HEK293 (cell line): ENCODE data around the gene LEP.

Experiments
- CTCF ChIA-PET: fragments of 350-600 bp; formaldehyde crosslinking; extraction: SDS; loops from one replicate; lab custom pipeline; 2021; ENCODE audit warnings: antibody characterized with exemption; lab: Yijun Ruan, JAX
- POLR2A ChIA-PET: fragments of 300-600 bp; formaldehyde crosslinking; extraction: SDS; loops from one replicate; lab custom pipeline; 2020; ENCODE audit warnings: antibody characterized with exemption, inconsistent platforms; lab: Yijun Ruan, JAX
- H3K27ac ChIP-seq: fragments of 200-500 bp; sonication (Bioruptor generic); 2 replicates; pipeline ENCODE4 v1.5.1; 2014; ENCODE audit warnings: low read depth, low read length, control low read depth, inconsistent platforms; ENCODE audit errors: extremely low read depth
- H3K36me3 ChIP-seq, 2 experiments: fragments of 200-500 bp in 1 of 2; sonication (Bioruptor generic) in 1 of 2; 1 replicate in 1 of 2; 2 replicates in 1 of 2; pipeline ENCODE4 v1.5.1; 2014 to 2017; ENCODE audit warnings: inconsistent platforms in 2 of 2, low read length in 2 of 2; ENCODE audit not compliant: control insufficient read depth in 2 of 2, insufficient read depth in 1 of 2
- H3K4me1 ChIP-seq: fragments of 200-500 bp; sonication (Bioruptor generic); 2 replicates; pipeline ENCODE4 v1.5.1; 2014; ENCODE audit warnings: mild to moderate bottlenecking, low read length, inconsistent platforms; ENCODE audit not compliant: control insufficient read depth, insufficient read depth
- H3K4me3 ChIP-seq: 2 replicates; pipeline ENCODE4 v1.5.1; 2011; ENCODE audit warnings: low read depth, mild to moderate bottlenecking, control low read depth, low read length, moderate library complexity
- H3K9me3 ChIP-seq: fragments of 200-500 bp; sonication (Bioruptor generic); 2 replicates; pipeline ENCODE4 v1.5.1; 2014; ENCODE audit warnings: low read depth, low read length, inconsistent platforms; ENCODE audit not compliant: control insufficient read depth, insufficient read depth
- IKZF3 ChIP-seq: fragments of 450-650 bp; IDR thresholded peaks from 2 replicates; pipeline ENCODE4 v1.5.0; 2018; ENCODE audit warnings: missing biosample characterization, mild to moderate bottlenecking, missing genetic modification characterization, moderate library complexity
- PBX3 ChIP-seq: sonication (generic); formaldehyde crosslinking; IDR thresholded peaks from 2 replicates; pipeline ENCODE4 v1.8.1; 2022; ENCODE audit warnings: mild to moderate bottlenecking, moderate library complexity, missing genetic modification reagents
- SCRT2 ChIP-seq: fragments of 450-650 bp; formaldehyde crosslinking; IDR thresholded peaks from 2 replicates; pipeline ENCODE4 v1.5.1; 2016; ENCODE audit warnings: missing biosample characterization, missing genetic modification characterization
- ZNF146 ChIP-seq: fragments of 450-650 bp; formaldehyde crosslinking; IDR thresholded peaks from 2 replicates; pipeline ENCODE4 v1.5.1; 2016; ENCODE audit warnings: missing biosample characterization, missing genetic modification characterization
- ZNF214 ChIP-seq: fragments of 450-650 bp; formaldehyde crosslinking; IDR thresholded peaks from 2 replicates; pipeline ENCODE4 v1.5.1; 2017; ENCODE audit warnings: missing biosample characterization, mild to moderate bottlenecking, missing genetic modification characterization, borderline replicate concordance
- ZNF26 ChIP-seq: fragments of 450-650 bp; formaldehyde crosslinking; IDR thresholded peaks from 2 replicates; pipeline ENCODE4 v1.5.1; 2016; ENCODE audit warnings: missing biosample characterization, missing genetic modification characterization
- ZNF416 ChIP-seq: fragments of 450-650 bp; formaldehyde crosslinking; IDR thresholded peaks from 2 replicates; pipeline ENCODE4 v1.5.1; 2016; ENCODE audit warnings: missing biosample characterization, missing genetic modification characterization
- ZNF610 ChIP-seq: fragments of 450-650 bp; formaldehyde crosslinking; IDR thresholded peaks from 2 replicates; pipeline ENCODE4 v1.5.1; 2016; ENCODE audit warnings: missing biosample characterization, missing genetic modification characterization, borderline replicate concordance
- ZNF623 ChIP-seq: fragments of 450-650 bp; formaldehyde crosslinking; IDR thresholded peaks from 2 replicates; pipeline ENCODE4 v1.5.1; 2016; ENCODE audit warnings: missing biosample characterization, missing genetic modification characterization
- ZNF785 ChIP-seq: fragments of 450-650 bp; formaldehyde crosslinking; IDR thresholded peaks from 2 replicates; pipeline ENCODE4 v1.5.1; 2016; ENCODE audit warnings: missing biosample characterization, missing genetic modification characterization
- ZNF791 ChIP-seq: fragments of 450-650 bp; formaldehyde crosslinking; IDR thresholded peaks from 2 replicates; pipeline ENCODE4 v1.5.1; 2016; ENCODE audit warnings: missing biosample characterization, missing genetic modification characterization
- ZNF830 ChIP-seq: fragments of 450-650 bp; IDR thresholded peaks from 2 replicates; pipeline ENCODE4 v1.5.0; 2018; ENCODE audit warnings: missing biosample characterization, missing genetic modification characterization, low read depth, mild to moderate bottlenecking, moderate library complexity
- ZNF837 ChIP-seq: fragments of 450-650 bp; formaldehyde crosslinking; IDR thresholded peaks from 2 replicates; pipeline ENCODE4 v1.5.1; 2016; ENCODE audit warnings: missing biosample characterization, missing genetic modification characterization
- TF ChIP-seq, protein P1 (sequence below): fragments of 450-650 bp; formaldehyde crosslinking; IDR thresholded peaks from 2 replicates; pipeline ENCODE4 v1.5.1; 2016; ENCODE audit warnings: missing biosample characterization, missing genetic modification characterization
- TF ChIP-seq, protein P2 (sequence below): fragments of 450-650 bp; formaldehyde crosslinking; IDR thresholded peaks from 2 replicates; pipeline ENCODE4 v1.5.1; 2016; ENCODE audit warnings: missing biosample characterization, missing genetic modification characterization
- TF ChIP-seq, protein P3 (sequence below): fragments of 450-650 bp; formaldehyde crosslinking; IDR thresholded peaks from 2 replicates; pipeline ENCODE4 v1.5.1; 2016; ENCODE audit warnings: missing biosample characterization, missing genetic modification characterization

Gene LEP

DNA sequence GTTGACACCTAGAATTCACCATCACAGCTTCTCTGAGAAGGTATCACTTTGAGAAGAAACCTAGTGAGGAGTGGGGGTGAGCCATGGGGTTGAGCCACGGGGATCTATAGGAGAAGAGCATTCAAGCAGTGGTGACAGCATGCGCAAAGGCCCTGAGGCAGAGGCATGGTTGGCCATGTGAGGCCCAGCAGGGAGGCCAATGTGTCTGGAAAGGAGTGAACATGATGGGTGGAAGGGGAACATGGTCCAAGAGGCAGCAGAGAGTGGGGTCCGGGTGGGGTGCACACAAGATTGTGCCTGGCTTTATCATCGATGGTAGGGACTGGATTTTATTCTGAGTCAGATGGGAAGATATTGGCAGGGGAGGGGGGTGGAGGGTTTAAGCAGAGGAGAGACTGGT is 36.0 kb upstream of the LEP start:
- Histone ChIP-seq H3K36me3 (no peaks in the 10 kb centered on the region), H3K4me3 (no peak overlapping the region), H3K27ac (no peak overlapping the region), H3K4me1 (no peaks in the 10 kb centered on the region), H3K9me3 (no peaks in the 10 kb centered on the region)
- TF ChIP-seq ZNF837 (no peak), ZNF416 (tag by site-specific recombination) (peak; percentile 54; the same call in 1 of the 2 replicates), ZNF623 (tag by site-specific recombination) (peak; percentile 84)
- TF ChIP-seq, protein P1, sequence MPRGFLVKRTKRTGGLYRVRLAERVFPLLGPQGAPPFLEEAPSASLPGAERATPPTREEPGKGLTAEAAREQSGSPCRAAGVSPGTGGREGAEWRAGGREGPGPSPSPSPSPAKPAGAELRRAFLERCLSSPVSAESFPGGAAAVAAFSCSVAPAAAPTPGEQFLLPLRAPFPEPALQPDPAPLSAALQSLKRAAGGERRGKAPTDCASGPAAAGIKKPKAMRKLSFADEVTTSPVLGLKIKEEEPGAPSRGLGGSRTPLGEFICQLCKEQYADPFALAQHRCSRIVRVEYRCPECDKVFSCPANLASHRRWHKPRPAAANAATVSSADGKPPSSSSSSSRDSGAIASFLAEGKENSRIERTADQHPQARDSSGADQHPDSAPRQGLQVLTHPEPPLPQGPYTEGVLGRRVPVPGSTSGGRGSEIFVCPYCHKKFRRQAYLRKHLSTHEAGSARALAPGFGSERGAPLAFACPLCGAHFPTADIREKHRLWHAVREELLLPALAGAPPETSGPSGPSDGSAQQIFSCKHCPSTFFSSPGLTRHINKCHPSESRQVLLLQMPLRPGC (tag by site-specific recombination): no peak
- ChIA-PET CTCF (interaction anchor here (0.6 to 7.2 kb wide), 4 partner anchors 38 to 703 kb away, joined by 3 to 148 read pairs (median 59); no protein-coding TSS in a partner anchor), POLR2A (no interaction called here)

GRCh38 chr7:128206017-128206746 is 34.9 kb upstream of the LEP start:
- no peak overlapping the region for H3K27ac ChIP-seq
- no peaks in the 10 kb centered on the region for H3K9me3 ChIP-seq
- no peak overlapping the region for H3K4me3 ChIP-seq
- ChIA-PET POLR2A (no interaction called here), CTCF (interaction anchor here (0.7 to 7.2 kb wide), 6 partner anchors 26 to 704 kb away, joined by 3 to 148 read pairs (median 4); no protein-coding TSS in a partner anchor)
- H3K4me1 ChIP-seq: no peaks in the 10 kb centered on the region
- TF ChIP-seq ZNF791 (tag by site-specific recombination) (no peak), ZNF146 (tag by site-specific recombination) (no peak), ZNF214 (no peak), ZNF26 (no peak), SCRT2 (tag by site-specific recombination) (no peak), IKZF3 (tag by site-specific recombination) (no peak), PBX3 (CRISPR knock-in tag) (no peak), ZNF830 (no peak), ZNF785 (no peak), ZNF610 (no peak)
- TF ChIP-seq, protein P2, sequence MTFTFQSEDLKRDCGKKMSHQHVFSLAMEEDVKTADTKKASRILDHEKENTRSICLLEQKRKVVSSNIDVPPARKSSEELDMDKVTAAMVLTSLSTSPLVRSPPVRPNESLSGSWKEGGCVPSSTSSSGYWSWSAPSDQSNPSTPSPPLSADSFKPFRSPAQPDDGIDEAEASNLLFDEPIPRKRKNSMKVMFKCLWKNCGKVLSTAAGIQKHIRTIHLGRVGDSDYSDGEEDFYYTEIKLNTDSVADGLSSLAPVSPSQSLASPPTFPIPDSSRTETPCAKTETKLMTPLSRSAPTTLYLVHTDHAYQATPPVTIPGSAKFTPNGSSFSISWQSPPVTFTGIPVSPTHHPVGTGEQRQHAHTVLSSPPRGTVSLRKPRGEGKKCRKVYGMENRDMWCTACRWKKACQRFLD: no peak
- TF ChIP-seq, protein P3, sequence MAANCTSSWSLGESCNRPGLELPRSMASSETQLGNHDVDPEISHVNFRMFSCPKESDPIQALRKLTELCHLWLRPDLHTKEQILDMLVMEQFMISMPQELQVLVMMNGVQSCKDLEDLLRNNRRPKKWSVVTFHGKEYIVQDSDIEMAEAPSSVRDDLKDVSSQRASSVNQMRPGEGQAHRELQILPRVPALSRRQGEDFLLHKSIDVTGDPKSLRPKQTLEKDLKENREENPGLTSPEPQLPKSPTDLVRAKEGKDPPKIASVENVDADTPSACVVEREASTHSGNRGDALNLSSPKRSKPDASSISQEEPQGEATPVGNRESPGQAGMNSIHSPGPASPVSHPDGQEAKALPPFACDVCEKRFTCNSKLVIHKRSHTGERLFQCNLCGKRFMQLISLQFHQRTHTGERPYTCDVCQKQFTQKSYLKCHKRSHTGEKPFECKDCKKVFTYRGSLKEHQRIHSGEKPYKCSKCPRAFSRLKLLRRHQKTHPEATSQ: no peak
- H3K36me3 ChIP-seq: no peaks in the 10 kb centered on the region
